Esophagus (tissue), 2 donors: ENCODE data around the gene MTRF1L. TPM values are rescaled to one million over a fixed set of nuclear protein-coding genes. Genes with fewer than 3 reads are reported as not detected.

Experiments used
- H3K27ac ChIP-seq, 2 donors: one replicate each; pipeline ENCODE4 v1.5.1; 2013; ENCODE audit warnings: low read depth in 2 of 2, mild to moderate bottlenecking in 2 of 2, inconsistent platforms in 1 of 2, low read length in 1 of 2, moderate library complexity in 1 of 2
- H3K27me3 ChIP-seq, 2 donors: one replicate each; pipeline ENCODE4 v1.6.1; 2013; ENCODE audit warnings: low read length in 2 of 2, control low read depth in 1 of 2, mild to moderate bottlenecking in 1 of 2; ENCODE audit not compliant: insufficient read depth in 2 of 2, control insufficient read depth in 1 of 2
- H3K36me3 ChIP-seq, 2 donors: one replicate each; pipeline ENCODE4 v1.6.1; 2013; ENCODE audit warnings: low read length in 1 of 2; ENCODE audit not compliant: control insufficient read depth in 2 of 2, insufficient read depth in 2 of 2
- H3K4me1 ChIP-seq, 2 donors: one replicate each; pipeline ENCODE4 v1.6.1; 2013; ENCODE audit warnings: low read length in 1 of 2; ENCODE audit not compliant: control insufficient read depth in 2 of 2, insufficient read depth in 2 of 2
- H3K4me3 ChIP-seq, 2 donors: one replicate each; pipeline ENCODE4 v1.5.1; 2013; ENCODE audit warnings: low read length in 2 of 2, mild to moderate bottlenecking in 2 of 2, low read depth in 1 of 2, moderate library complexity in 1 of 2
- H3K9me3 ChIP-seq, 2 donors: one replicate each; pipeline ENCODE4 v1.6.1; 2013; ENCODE audit warnings: mild to moderate bottlenecking in 2 of 2, low read depth in 1 of 2, low read length in 1 of 2, moderate library complexity in 1 of 2; ENCODE audit not compliant: control insufficient read depth in 2 of 2, insufficient read depth in 1 of 2
- WGBS, 2 donors: extraction: QIAGEN DNeasy Blood & Tissue Kit; methylation state at CpG; one replicate each; pipeline ENCODE4 v1.1.7; 2013; 5-methylcytosine and 5-hydroxymethylcytosine counted together
- polyA plus RNA-seq, 2 donors: library from polyadenylated mRNA; stranded (reverse); fragments of 200-250 nt; gene quantifications; one replicate each; pipeline ENCODE4 v1.2.3, GENCODE V29; 2013
- donor health status: healthy with polysubstance abuse.
- donor health status: Bipolar disorder and iron deficiency.

Gene MTRF1L
- polyA plus RNA-seq = 1 to 10 TPM; 6.4 to 7.8 TPM

GRCh38 chr6:153002613-153003365 is at the start of gene MTRF1L:
MTRF1L (minus strand) TSS chr6:153002709; CDS start chr6:153002685, 24 bp downstream.
- no peaks in the 10 kb centered on the region for H3K9me3 ChIP-seq
- peak within 1 kb of the TSS; percentile 92 for H3K27ac ChIP-seq
- peaks cover 0 to 2% of the 10 kb centered on the region in 2 donors for H3K4me1 ChIP-seq
- no peaks in the 10 kb centered on the region for H3K36me3 ChIP-seq
- H3K27me3 ChIP-seq = no peaks in the 10 kb centered on the region
- peak within 1 kb of the TSS; percentile 75 to 82 for H3K4me3 ChIP-seq
- 0% methylated on average over 52 of the region's 52 CpGs for WGBS, 2 donors

GRCh38 chr6:153051801-153052200 is 49.3 kb upstream of the MTRF1L start:
- Histone ChIP-seq H3K27ac (no peak overlapping the region), H3K4me1 (no peaks in the 10 kb centered on the region), H3K27me3 (no peaks in the 10 kb centered on the region), H3K36me3 (no peaks in the 10 kb centered on the region), H3K4me3 (no peak overlapping the region), H3K9me3 (no peaks in the 10 kb centered on the region)

GRCh38 chr6:153048631-153049030 is 46.1 kb upstream of the MTRF1L start:
- H3K4me1 ChIP-seq = no peaks in the 10 kb centered on the region
- 88 to 99% methylated on average over 3 of the region's 3 CpGs for WGBS, 2 donors
- H3K27me3 ChIP-seq = no peaks in the 10 kb centered on the region
- no peaks in the 10 kb centered on the region for H3K9me3 ChIP-seq
- no peaks in the 10 kb centered on the region for H3K36me3 ChIP-seq
- H3K4me3 ChIP-seq = no peak overlapping the region
- peak overlapping the region in 1 of 2 donors; percentile 30 for H3K27ac ChIP-seq

- H3K27me3 ChIP-seq = no peaks in the 10 kb centered on the region
- no peaks in the 10 kb centered on the region for H3K36me3 ChIP-seq
- H3K9me3 ChIP-seq = no peaks in the 10 kb centered on the region
- no peak overlapping the region for H3K27ac ChIP-seq
- H3K4me1 ChIP-seq = no peaks in the 10 kb centered on the region
- 93 to 95% methylated on average over 2 of the region's 2 CpGs for WGBS, 2 donors
- no peak overlapping the region for H3K4me3 ChIP-seq
These were observed 44.9 kb upstream of the MTRF1L start for GRCh38 chr6:153047386-153047785.

GRCh38 chr6:153045271-153045670 is 42.8 kb upstream of the MTRF1L start:
- no peaks in the 10 kb centered on the region for H3K36me3 ChIP-seq
- H3K9me3 ChIP-seq = no peaks in the 10 kb centered on the region
- no peaks in the 10 kb centered on the region for H3K27me3 ChIP-seq
- H3K4me1 ChIP-seq = no peaks in the 10 kb centered on the region
- H3K4me3 ChIP-seq = no peak overlapping the region
- no peak overlapping the region for H3K27ac ChIP-seq

- Histone ChIP-seq H3K4me1 (no peaks in the 10 kb centered on the region), H3K9me3 (no peaks in the 10 kb centered on the region), H3K36me3 (no peaks in the 10 kb centered on the region), H3K27ac (no peak overlapping the region), H3K27me3 (no peaks in the 10 kb centered on the region), H3K4me3 (no peak overlapping the region)
- 50 to 54% methylated on average over 4 of the region's 4 CpGs for WGBS, 2 donors
These were observed 41.8 kb upstream of the MTRF1L start for GRCh38 chr6:153044295-153044694.

GRCh38 chr6:153043719-153044118 is 41.2 kb upstream of the MTRF1L start:
- H3K4me3 ChIP-seq = no peak overlapping the region
- no peaks in the 10 kb centered on the region for H3K27me3 ChIP-seq
- WGBS, 2 donors = 60 to 70% methylated on average over 3 of the region's 3 CpGs
- H3K4me1 ChIP-seq = no peaks in the 10 kb centered on the region
- no peaks in the 10 kb centered on the region for H3K9me3 ChIP-seq
- no peaks in the 10 kb centered on the region for H3K36me3 ChIP-seq
- peak overlapping the region; percentile 49 to 54 for H3K27ac ChIP-seq

- WGBS, 2 donors = 70 to 74% methylated on average over 4 of the region's 4 CpGs
- H3K4me3 ChIP-seq = no peak overlapping the region
- H3K9me3 ChIP-seq = no peaks in the 10 kb centered on the region
These were observed 36.0 kb upstream of the MTRF1L start for GRCh38 chr6:153038378-153039057.

GRCh38 chr6:153034139-153034538 is 31.6 kb upstream of the MTRF1L start:
- WGBS, 2 donors = 93 to 94% methylated on average over 9 of the region's 9 CpGs
- Histone ChIP-seq H3K4me3 (no peak overlapping the region), H3K9me3 (no peaks in the 10 kb centered on the region), H3K27me3 (no peaks in the 10 kb centered on the region), H3K4me1 (no peaks in the 10 kb centered on the region), H3K36me3 (no peaks in the 10 kb centered on the region), H3K27ac (no peak overlapping the region)

More at GRCh38 chr6:153038378-153039057, 36.0 kb upstream of the MTRF1L start:
- no peaks in the 10 kb centered on the region for H3K4me1 ChIP-seq
- no peaks in the 10 kb centered on the region for H3K36me3 ChIP-seq
- no peaks in the 10 kb centered on the region for H3K27me3 ChIP-seq
- H3K27ac ChIP-seq = no peak overlapping the region
